ENCODE results near the gene TMEM41A. TPM values are rescaled to one million over a fixed set of nuclear protein-coding genes. Genes with fewer than 3 reads are reported as not detected.
"Not testable (repeated sequence)": the region's sequence is repeated elsewhere in the genome, so short reads cannot be mapped to it uniquely, and the experiment has no call there.

Gene TMEM41A
- total and polyA plus RNA-seq, 2 donors from 2014 or later = 19.0 to 21.0 TPM

- H3K27me3 ChIP-seq (ENCODE audit: control insufficient read depth, insufficient read depth, low read length) = no peaks in the 10 kb centered on the region
- H3K9me3 ChIP-seq (ENCODE audit: control insufficient read depth in 2 of 3, insufficient read depth in 1 of 3, low read length in 3 of 3) = no peaks in the 10 kb centered on the region
- DNase-seq = no peak
- no peak overlapping the region for H3K27ac ChIP-seq (ENCODE audit: low read depth in 2 of 2, low read length in 2 of 2)
- intact Hi-C loops (cut with DNase I) = no loop called here
- H3K4me3 ChIP-seq (ENCODE audit: low read length in 3 of 3) = no peak overlapping the region
- H3K36me3 ChIP-seq (ENCODE audit: control insufficient read depth in 2 of 3, insufficient read depth in 3 of 3, low read length in 3 of 3) = peaks cover 3 to 55% (median 29%) of the 10 kb centered on the region in 3 donors
- H3K4me1 ChIP-seq (ENCODE audit: control insufficient read depth in 2 of 3, insufficient read depth in 2 of 3, low read depth in 1 of 3, low read length in 3 of 3) = no peaks in the 10 kb centered on the region
- FAIRE-seq = no peak
- H3K9ac ChIP-seq (ENCODE audit: low read length in 3 of 3) = no peak overlapping the region
- TF ChIP-seq, protein P1, sequence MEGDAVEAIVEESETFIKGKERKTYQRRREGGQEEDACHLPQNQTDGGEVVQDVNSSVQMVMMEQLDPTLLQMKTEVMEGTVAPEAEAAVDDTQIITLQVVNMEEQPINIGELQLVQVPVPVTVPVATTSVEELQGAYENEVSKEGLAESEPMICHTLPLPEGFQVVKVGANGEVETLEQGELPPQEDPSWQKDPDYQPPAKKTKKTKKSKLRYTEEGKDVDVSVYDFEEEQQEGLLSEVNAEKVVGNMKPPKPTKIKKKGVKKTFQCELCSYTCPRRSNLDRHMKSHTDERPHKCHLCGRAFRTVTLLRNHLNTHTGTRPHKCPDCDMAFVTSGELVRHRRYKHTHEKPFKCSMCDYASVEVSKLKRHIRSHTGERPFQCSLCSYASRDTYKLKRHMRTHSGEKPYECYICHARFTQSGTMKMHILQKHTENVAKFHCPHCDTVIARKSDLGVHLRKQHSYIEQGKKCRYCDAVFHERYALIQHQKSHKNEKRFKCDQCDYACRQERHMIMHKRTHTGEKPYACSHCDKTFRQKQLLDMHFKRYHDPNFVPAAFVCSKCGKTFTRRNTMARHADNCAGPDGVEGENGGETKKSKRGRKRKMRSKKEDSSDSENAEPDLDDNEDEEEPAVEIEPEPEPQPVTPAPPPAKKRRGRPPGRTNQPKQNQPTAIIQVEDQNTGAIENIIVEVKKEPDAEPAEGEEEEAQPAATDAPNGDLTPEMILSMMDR (IDR thresholded peaks at IDR 0.05; ENCODE audit: borderline replicate concordance, extremely low read depth, insufficient read depth) = no peak
Measured at GRCh38 chr3:185465471-185465870, 33.4 kb downstream of the TMEM41A start.

DNA sequence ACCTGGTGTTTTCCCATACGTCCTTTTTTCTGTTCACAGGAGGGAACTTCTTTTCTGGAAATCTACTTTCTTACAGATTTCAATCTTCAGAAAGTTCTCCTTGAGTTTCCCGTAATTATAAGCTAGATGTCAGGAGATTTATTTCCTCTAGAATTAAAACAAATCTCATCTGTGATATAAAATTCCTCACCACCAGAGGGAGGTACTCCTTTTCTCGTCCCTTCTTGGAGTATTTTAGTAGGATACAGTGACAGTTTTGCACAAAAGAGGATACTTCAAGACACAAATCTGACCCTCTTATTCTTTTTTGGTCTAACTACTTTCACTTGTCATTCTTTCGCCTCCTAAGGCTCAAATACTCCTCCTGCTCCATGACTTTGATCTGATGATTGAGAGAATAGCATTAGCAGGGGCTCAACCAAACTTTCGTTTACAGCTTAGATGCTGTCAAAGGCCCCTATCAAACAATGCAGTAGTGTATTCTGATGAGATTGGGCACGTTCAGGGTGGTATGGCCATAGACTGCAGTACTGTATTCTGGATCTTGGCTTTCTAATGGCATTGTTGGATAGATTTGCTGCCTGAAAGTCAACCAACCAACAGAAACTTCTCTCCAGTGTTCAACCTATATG lies 38.0 kb downstream of the TMEM41A start:
- no peak overlapping the region for H3K4me3 ChIP-seq (ENCODE audit: low read length in 3 of 3)
- TF ChIP-seq, protein P1 (IDR thresholded peaks at IDR 0.05; ENCODE audit: borderline replicate concordance, extremely low read depth, insufficient read depth) = no peak
- intact Hi-C loops (cut with DNase I) = no loop called here
- H3K4me1 ChIP-seq (ENCODE audit: control insufficient read depth in 2 of 3, insufficient read depth in 2 of 3, low read depth in 1 of 3, low read length in 3 of 3) = no peaks in the 10 kb centered on the region
- H3K9ac ChIP-seq (ENCODE audit: low read length in 3 of 3) = no peak overlapping the region
- no peaks in the 10 kb centered on the region for H3K27me3 ChIP-seq (ENCODE audit: control insufficient read depth, insufficient read depth, low read length)
- peaks cover 0 to 36% (median 13%) of the 10 kb centered on the region in 3 donors for H3K36me3 ChIP-seq (ENCODE audit: control insufficient read depth in 2 of 3, insufficient read depth in 3 of 3, low read length in 3 of 3)
- peak in 2 of 5 donors; percentile 7 for DNase-seq
- no peak for FAIRE-seq
- no peak overlapping the region for H3K27ac ChIP-seq (ENCODE audit: low read depth in 2 of 2, low read length in 2 of 2)
- H3K9me3 ChIP-seq (ENCODE audit: control insufficient read depth in 2 of 3, insufficient read depth in 1 of 3, low read length in 3 of 3) = no peaks in the 10 kb centered on the region

- DNase-seq (no peak), FAIRE-seq (no peak)
- H3K4me1 ChIP-seq (ENCODE audit: control insufficient read depth in 2 of 3, insufficient read depth in 2 of 3, low read depth in 1 of 3, low read length in 3 of 3) = no peaks in the 10 kb centered on the region
- H3K4me3 ChIP-seq (ENCODE audit: low read length in 3 of 3) = no peak overlapping the region
- H3K9ac ChIP-seq (ENCODE audit: low read length in 3 of 3) = no peak overlapping the region
- H3K27me3 ChIP-seq (ENCODE audit: control insufficient read depth, insufficient read depth, low read length) = no peaks in the 10 kb centered on the region
- peaks cover 0 to 31% (median 10%) of the 10 kb centered on the region in 3 donors for H3K36me3 ChIP-seq (ENCODE audit: control insufficient read depth in 2 of 3, insufficient read depth in 3 of 3, low read length in 3 of 3)
- intact Hi-C loops (cut with DNase I) = no loop called here
- H3K9me3 ChIP-seq (ENCODE audit: control insufficient read depth in 2 of 3, insufficient read depth in 1 of 3, low read length in 3 of 3) = no peaks in the 10 kb centered on the region
- H3K27ac ChIP-seq (ENCODE audit: low read depth in 2 of 2, low read length in 2 of 2) = no peak overlapping the region
- TF ChIP-seq, protein P1 (IDR thresholded peaks at IDR 0.05; ENCODE audit: borderline replicate concordance, extremely low read depth, insufficient read depth) = no peak
Measured at GRCh38 chr3:185460309-185460708, 38.5 kb downstream of the TMEM41A start.

DNA sequence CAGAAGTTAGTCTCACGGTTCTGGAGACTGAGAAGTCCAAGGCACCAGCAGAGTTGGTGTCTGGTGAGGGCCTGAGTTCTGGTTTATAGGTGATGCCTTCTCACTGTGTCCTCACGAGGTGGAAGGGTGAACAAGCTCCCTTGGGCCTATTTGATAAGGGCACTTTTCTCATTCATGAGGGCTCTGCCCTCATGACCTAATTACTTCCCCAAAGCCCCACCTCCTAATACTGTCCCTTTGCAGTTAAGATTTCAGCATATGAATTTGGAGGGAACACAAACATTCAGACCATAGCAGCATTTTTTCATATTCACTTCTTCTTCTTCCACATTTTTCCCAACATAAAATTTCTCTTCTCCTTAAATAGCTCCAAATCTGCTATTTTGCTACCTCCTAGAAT lies 41.5 kb downstream of the TMEM41A start:
- FAIRE-seq = no peak

DNA sequence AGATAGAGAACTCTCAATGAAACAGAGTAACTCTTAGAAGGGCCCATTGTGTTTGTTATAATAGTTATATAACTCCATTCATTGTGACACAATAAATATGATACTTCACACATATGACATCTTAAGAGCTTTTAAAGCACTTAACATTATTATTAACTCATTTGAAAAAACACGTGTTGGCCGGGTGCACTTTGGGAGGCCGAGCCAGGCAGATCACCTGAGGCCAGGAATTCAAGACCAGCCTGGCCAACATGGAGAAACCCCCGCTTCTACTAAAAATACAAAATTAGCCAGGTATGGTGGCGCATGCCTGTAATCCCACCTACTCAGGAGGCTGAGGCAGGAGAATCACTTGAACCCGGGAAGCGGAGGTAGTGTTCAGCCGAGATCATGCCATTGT lies 47.4 kb downstream of the TMEM41A start:
- DNase-seq; H3K27me3 ChIP-seq (ENCODE audit: control insufficient read depth, insufficient read depth, low read length); H3K36me3 ChIP-seq (ENCODE audit: control insufficient read depth in 2 of 3, insufficient read depth in 3 of 3, low read length in 3 of 3); intact Hi-C loops (cut with DNase I); FAIRE-seq; H3K27ac ChIP-seq (ENCODE audit: low read depth in 2 of 2, low read length in 2 of 2); H3K9me3 ChIP-seq (ENCODE audit: control insufficient read depth in 2 of 3, insufficient read depth in 1 of 3, low read length in 3 of 3); H3K4me3 ChIP-seq (ENCODE audit: low read length in 3 of 3); H3K4me1 ChIP-seq (ENCODE audit: control insufficient read depth in 2 of 3, insufficient read depth in 2 of 3, low read depth in 1 of 3, low read length in 3 of 3); H3K9ac ChIP-seq (ENCODE audit: low read length in 3 of 3): not testable (repeated sequence)

More for the DNA sequence above, 41.5 kb downstream of the TMEM41A start:
- H3K4me3 ChIP-seq (ENCODE audit: low read length in 3 of 3) = no peak overlapping the region
- peaks cover 0 to 16% (median 6%) of the 10 kb centered on the region in 3 donors for H3K36me3 ChIP-seq (ENCODE audit: control insufficient read depth in 2 of 3, insufficient read depth in 3 of 3, low read length in 3 of 3)
- H3K9me3 ChIP-seq (ENCODE audit: control insufficient read depth in 2 of 3, insufficient read depth in 1 of 3, low read length in 3 of 3) = no peaks in the 10 kb centered on the region
- no peak for DNase-seq
- H3K9ac ChIP-seq (ENCODE audit: low read length in 3 of 3) = no peak overlapping the region
- intact Hi-C loops (cut with DNase I) = no loop called here
- no peaks in the 10 kb centered on the region for H3K4me1 ChIP-seq (ENCODE audit: control insufficient read depth in 2 of 3, insufficient read depth in 2 of 3, low read depth in 1 of 3, low read length in 3 of 3)
- H3K27ac ChIP-seq (ENCODE audit: low read depth in 2 of 2, low read length in 2 of 2) = no peak overlapping the region
- TF ChIP-seq, protein P1 (IDR thresholded peaks at IDR 0.05; ENCODE audit: borderline replicate concordance, extremely low read depth, insufficient read depth) = no peak
- H3K27me3 ChIP-seq (ENCODE audit: control insufficient read depth, insufficient read depth, low read length) = no peaks in the 10 kb centered on the region

All from kidney (tissue), 14 donors.